ENCODE measurements around the gene IMMT.
"Not testable (repeated sequence)": the region's sequence is repeated elsewhere in the genome, so short reads cannot be mapped to it uniquely, and the experiment has no call there.

The IMMT gene

DNA sequence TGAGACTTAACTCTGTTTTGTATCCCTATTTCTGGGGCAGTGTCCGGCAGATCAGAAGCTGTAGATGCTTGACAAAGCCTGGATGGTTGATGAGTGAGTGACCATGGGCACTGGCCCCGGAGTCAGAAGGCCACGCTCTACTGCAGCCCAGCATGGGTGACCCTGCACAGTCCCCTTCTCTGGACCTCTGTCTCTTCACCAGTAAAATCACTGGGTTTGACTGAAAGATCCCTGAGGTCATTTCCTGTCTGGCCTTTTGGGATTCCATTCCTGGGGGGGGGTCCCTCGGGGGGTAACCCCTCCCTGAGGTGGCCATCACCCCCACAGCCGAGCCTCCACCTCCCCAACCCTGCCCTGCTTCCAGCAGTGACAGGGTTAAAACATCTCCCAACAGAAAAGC, 35.7 kb upstream of the IMMT start:
- Histone ChIP-seq H3K4me3 (ENCODE audit: low read depth, low read length) (no peak overlapping the region), H3K27ac (no peak overlapping the region), H3K36me3 (replicated peaks) (no peaks in the 10 kb centered on the region), H3K27me3 (replicated peaks) (no peaks in the 10 kb centered on the region)
- in situ Hi-C loops (cut with HindIII; ENCODE audit: low pct_ligation_motif_present, low sequenced_read_pairs) = no loop called here
- no peak for DNase-seq
- TF ChIP-seq, protein P1, sequence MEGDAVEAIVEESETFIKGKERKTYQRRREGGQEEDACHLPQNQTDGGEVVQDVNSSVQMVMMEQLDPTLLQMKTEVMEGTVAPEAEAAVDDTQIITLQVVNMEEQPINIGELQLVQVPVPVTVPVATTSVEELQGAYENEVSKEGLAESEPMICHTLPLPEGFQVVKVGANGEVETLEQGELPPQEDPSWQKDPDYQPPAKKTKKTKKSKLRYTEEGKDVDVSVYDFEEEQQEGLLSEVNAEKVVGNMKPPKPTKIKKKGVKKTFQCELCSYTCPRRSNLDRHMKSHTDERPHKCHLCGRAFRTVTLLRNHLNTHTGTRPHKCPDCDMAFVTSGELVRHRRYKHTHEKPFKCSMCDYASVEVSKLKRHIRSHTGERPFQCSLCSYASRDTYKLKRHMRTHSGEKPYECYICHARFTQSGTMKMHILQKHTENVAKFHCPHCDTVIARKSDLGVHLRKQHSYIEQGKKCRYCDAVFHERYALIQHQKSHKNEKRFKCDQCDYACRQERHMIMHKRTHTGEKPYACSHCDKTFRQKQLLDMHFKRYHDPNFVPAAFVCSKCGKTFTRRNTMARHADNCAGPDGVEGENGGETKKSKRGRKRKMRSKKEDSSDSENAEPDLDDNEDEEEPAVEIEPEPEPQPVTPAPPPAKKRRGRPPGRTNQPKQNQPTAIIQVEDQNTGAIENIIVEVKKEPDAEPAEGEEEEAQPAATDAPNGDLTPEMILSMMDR (IDR thresholded peaks at IDR 0.05; ENCODE audit: low read depth, low read length, missing control alignments) = no peak

GRCh38 chr2:86229221-86229620, 34.0 kb upstream of the IMMT start:
- no peak for DNase-seq
- Histone ChIP-seq H3K27me3 (replicated peaks) (no peaks in the 10 kb centered on the region), H3K27ac (no peak overlapping the region), H3K4me3 (ENCODE audit: low read depth, low read length) (no peak overlapping the region), H3K36me3 (replicated peaks) (no peaks in the 10 kb centered on the region)
- in situ Hi-C loops (cut with HindIII; ENCODE audit: low pct_ligation_motif_present, low sequenced_read_pairs) = no loop called here
- TF ChIP-seq, protein P1 (IDR thresholded peaks at IDR 0.05; ENCODE audit: low read depth, low read length, missing control alignments) = no peak

GRCh38 chr2:86228574-86228973, 33.3 kb upstream of the IMMT start:
- in situ Hi-C loops (cut with HindIII; ENCODE audit: low pct_ligation_motif_present, low sequenced_read_pairs); H3K27ac ChIP-seq; H3K36me3 ChIP-seq (replicated peaks); DNase-seq; H3K4me3 ChIP-seq (ENCODE audit: low read depth, low read length); H3K27me3 ChIP-seq (replicated peaks): not testable (repeated sequence)

DNA sequence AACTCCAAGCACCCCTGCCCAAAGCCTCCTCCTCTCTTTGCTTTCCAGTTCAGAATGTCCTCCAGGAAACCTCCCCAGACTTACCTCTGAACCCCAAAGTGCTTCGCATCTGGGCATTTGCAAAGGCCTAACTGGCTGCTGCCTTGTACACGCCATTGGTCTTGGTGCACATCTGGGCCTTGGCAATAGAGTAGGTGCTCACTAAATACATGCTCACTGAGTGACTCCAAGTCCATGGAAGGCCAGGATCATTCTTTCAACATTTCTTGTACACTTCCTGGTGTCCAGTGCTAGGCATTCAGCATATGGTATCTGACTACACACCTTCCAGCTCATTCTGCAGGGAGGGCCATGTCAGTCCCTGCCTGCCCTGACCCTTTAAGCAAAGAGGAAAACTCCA, 32.4 kb upstream of the IMMT start:
- in situ Hi-C loops (cut with HindIII; ENCODE audit: low pct_ligation_motif_present, low sequenced_read_pairs) = no loop called here
- no peak for DNase-seq
- no peaks in the 10 kb centered on the region for H3K36me3 ChIP-seq (replicated peaks)
- H3K27me3 ChIP-seq (replicated peaks) = no peaks in the 10 kb centered on the region
- H3K27ac ChIP-seq = no peak overlapping the region
- TF ChIP-seq, protein P1 (IDR thresholded peaks at IDR 0.05; ENCODE audit: low read depth, low read length, missing control alignments) = no peak
- no peak overlapping the region for H3K4me3 ChIP-seq (ENCODE audit: low read depth, low read length)

- H3K27me3 ChIP-seq (replicated peaks) = no peaks in the 10 kb centered on the region
- in situ Hi-C loops (cut with HindIII; ENCODE audit: low pct_ligation_motif_present, low sequenced_read_pairs) = no loop called here
Measured at GRCh38 chr2:86226636-86227520, 31.6 kb upstream of the IMMT start.

GRCh38 chr2:86226070-86226469, 30.8 kb upstream of the IMMT start:
- no peaks in the 10 kb centered on the region for H3K36me3 ChIP-seq (replicated peaks)
- in situ Hi-C loops (cut with HindIII; ENCODE audit: low pct_ligation_motif_present, low sequenced_read_pairs) = no loop called here
- no peak overlapping the region for H3K4me3 ChIP-seq (ENCODE audit: low read depth, low read length)
- H3K27me3 ChIP-seq (replicated peaks) = no peaks in the 10 kb centered on the region
- no peak overlapping the region for H3K27ac ChIP-seq
- TF ChIP-seq, protein P1 (IDR thresholded peaks at IDR 0.05; ENCODE audit: low read depth, low read length, missing control alignments) = no peak
- no peak for DNase-seq

More at GRCh38 chr2:86226636-86227520, 31.6 kb upstream of the IMMT start:
- no peak overlapping the region for H3K27ac ChIP-seq
- TF ChIP-seq, protein P1 (IDR thresholded peaks at IDR 0.05; ENCODE audit: low read depth, low read length, missing control alignments) = no peak
- no peaks in the 10 kb centered on the region for H3K36me3 ChIP-seq (replicated peaks)
- no peak for DNase-seq
- H3K4me3 ChIP-seq (ENCODE audit: low read depth, low read length) = no peak overlapping the region
